IPS-18c (cell line): ENCODE data around the gene MAD2L2.

ENCODE experiments used
- H3K4me3 ChIP-seq: 2 replicates; pipeline ENCODE4 v1.7.0; 2013; ENCODE audit warnings: low read depth, mild to moderate bottlenecking, low read length, moderate library complexity; ENCODE audit not compliant: insufficient read depth
- H3K9me3 ChIP-seq: one replicate; pipeline ENCODE4 v1.6.1; 2013; ENCODE audit warnings: mild to moderate bottlenecking, low read length, moderate library complexity; ENCODE audit not compliant: control insufficient read depth, insufficient read depth

Gene MAD2L2

GRCh38 chr1:11626551-11626950 lies 54.4 kb downstream of the MAD2L2 start:
- no peak overlapping the region for H3K4me3 ChIP-seq
- no peaks in the 10 kb centered on the region for H3K9me3 ChIP-seq
